Progenitor cell of endocrine pancreas (in vitro differentiated cells): ENCODE measurements around the gene ECHS1. TPM values are rescaled to one million over a fixed set of nuclear protein-coding genes. Genes with fewer than 3 reads are reported as not detected.
"Not testable (repeated sequence)": the region's sequence is repeated elsewhere in the genome, so short reads cannot be mapped to it uniquely, and the experiment has no call there.

Experiments
- DNase-seq: peaks from one replicate; pipeline ENCODE4 v3.0.0; 2021; ENCODE audit warnings: low spot score; ENCODE audit not compliant: unreplicated experiment
- H3K27ac Mint-ChIP-seq: 2 replicates; pipeline ENCODE4 v1.8.0; 2021; ENCODE audit warnings: mild to moderate bottlenecking, moderate library complexity, mixed read lengths
- H3K27me3 Mint-ChIP-seq: 2 replicates; pipeline ENCODE4 v1.8.0; 2021; ENCODE audit warnings: mixed read lengths
- H3K36me3 Mint-ChIP-seq: 2 replicates; pipeline ENCODE4 v1.8.0; 2022; ENCODE audit warnings: mixed read lengths; ENCODE audit not compliant: insufficient read depth
- H3K4me1 Mint-ChIP-seq: 2 replicates; pipeline ENCODE4 v1.8.0; 2021; ENCODE audit warnings: low read depth, mixed read lengths
- H3K4me3 Mint-ChIP-seq: 2 replicates; pipeline ENCODE4 v1.8.0; 2021; ENCODE audit warnings: low read depth, mild to moderate bottlenecking, moderate library complexity, mixed read lengths
- H3K9me3 Mint-ChIP-seq: 2 replicates; pipeline ENCODE4 v1.8.0; 2021; ENCODE audit warnings: low read depth, mixed read lengths
- total RNA-seq: library from RNA; stranded (reverse); gene quantifications from 2 replicates; pipeline ENCODE4 v1.2.1, GENCODE V29; 2021
- TF ChIP-seq, protein P1 (sequence below): fragments of 200-600 bp; sonication (generic); IDR thresholded peaks from one replicate; pipeline ENCODE4 v1.5.0; 2021; ENCODE audit warnings: antibody characterized with exemption, mild to moderate bottlenecking; ENCODE audit not compliant: unreplicated experiment

ECHS1 gene
- total RNA-seq, 1 donor from 2014 or later, result 91.4 TPM

- TF ChIP-seq, protein P1, sequence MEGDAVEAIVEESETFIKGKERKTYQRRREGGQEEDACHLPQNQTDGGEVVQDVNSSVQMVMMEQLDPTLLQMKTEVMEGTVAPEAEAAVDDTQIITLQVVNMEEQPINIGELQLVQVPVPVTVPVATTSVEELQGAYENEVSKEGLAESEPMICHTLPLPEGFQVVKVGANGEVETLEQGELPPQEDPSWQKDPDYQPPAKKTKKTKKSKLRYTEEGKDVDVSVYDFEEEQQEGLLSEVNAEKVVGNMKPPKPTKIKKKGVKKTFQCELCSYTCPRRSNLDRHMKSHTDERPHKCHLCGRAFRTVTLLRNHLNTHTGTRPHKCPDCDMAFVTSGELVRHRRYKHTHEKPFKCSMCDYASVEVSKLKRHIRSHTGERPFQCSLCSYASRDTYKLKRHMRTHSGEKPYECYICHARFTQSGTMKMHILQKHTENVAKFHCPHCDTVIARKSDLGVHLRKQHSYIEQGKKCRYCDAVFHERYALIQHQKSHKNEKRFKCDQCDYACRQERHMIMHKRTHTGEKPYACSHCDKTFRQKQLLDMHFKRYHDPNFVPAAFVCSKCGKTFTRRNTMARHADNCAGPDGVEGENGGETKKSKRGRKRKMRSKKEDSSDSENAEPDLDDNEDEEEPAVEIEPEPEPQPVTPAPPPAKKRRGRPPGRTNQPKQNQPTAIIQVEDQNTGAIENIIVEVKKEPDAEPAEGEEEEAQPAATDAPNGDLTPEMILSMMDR, result no peak
- H3K27ac Mint-ChIP-seq, result peak overlapping the region; percentile 87
- DNase-seq, result no peak
- no peaks in the 10 kb centered on the region for H3K9me3 Mint-ChIP-seq
- peaks cover 9% of the 10 kb centered on the region for H3K36me3 Mint-ChIP-seq
- H3K27me3 Mint-ChIP-seq, result no peaks in the 10 kb centered on the region
- H3K4me3 Mint-ChIP-seq, result no peak overlapping the region
- peaks cover 4% of the 10 kb centered on the region for H3K4me1 Mint-ChIP-seq
These were observed 5.0 kb downstream of the ECHS1 start for GRCh38 chr10:133368153-133368552.

- H3K27me3 Mint-ChIP-seq, H3K9me3 Mint-ChIP-seq, DNase-seq, H3K4me3 Mint-ChIP-seq, H3K27ac Mint-ChIP-seq, H3K36me3 Mint-ChIP-seq, H3K4me1 Mint-ChIP-seq: not testable (repeated sequence)
These were observed 5.7 kb downstream of the ECHS1 start for GRCh38 chr10:133367461-133367860.

DNA sequence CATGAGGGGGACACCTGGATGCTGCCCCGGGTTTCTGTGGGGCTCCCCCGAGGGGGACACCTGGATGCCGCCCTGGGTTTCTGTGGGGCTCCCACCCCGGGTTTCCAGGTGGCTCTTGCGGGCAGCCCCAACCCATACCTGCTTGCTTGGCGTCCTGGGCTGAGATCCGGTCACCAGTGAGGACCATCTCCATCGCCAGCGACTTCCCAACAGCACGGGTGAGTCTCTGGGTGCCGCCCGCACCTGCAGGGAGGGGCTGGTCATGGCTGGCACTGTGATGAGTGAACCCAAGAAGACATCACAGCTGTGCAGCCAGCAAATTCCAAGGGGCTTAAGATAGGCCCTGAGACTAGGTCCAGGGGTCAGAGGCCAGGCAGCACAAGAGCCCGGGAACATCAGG lies 6.4 kb downstream of the ECHS1 start:
- Mint-ChIP-seq H3K9me3 (no peaks in the 10 kb centered on the region), H3K27ac (no peak overlapping the region), H3K27me3 (no peaks in the 10 kb centered on the region), H3K4me3 (no peak overlapping the region), H3K4me1 (no peaks in the 10 kb centered on the region), H3K36me3 (peaks cover 11% of the 10 kb centered on the region)
- no peak for DNase-seq
- TF ChIP-seq, protein P1, result no peak

GRCh38 chr10:133366130-133366478 lies 7.0 kb downstream of the ECHS1 start:
- Mint-ChIP-seq H3K36me3 (peaks cover 11% of the 10 kb centered on the region), H3K4me1 (no peaks in the 10 kb centered on the region), H3K9me3 (no peaks in the 10 kb centered on the region), H3K4me3 (no peak overlapping the region), H3K27ac (no peak overlapping the region), H3K27me3 (no peaks in the 10 kb centered on the region)
- DNase-seq, result no peak
- TF ChIP-seq, protein P1, result no peak

GRCh38 chr10:133365461-133366129 lies 7.6 kb downstream of the ECHS1 start:
- peak overlapping the region; percentile 13 for H3K27ac Mint-ChIP-seq
- peaks cover 11% of the 10 kb centered on the region for H3K36me3 Mint-ChIP-seq
- no peaks in the 10 kb centered on the region for H3K9me3 Mint-ChIP-seq
- TF ChIP-seq, protein P1, result no peak
- no peaks in the 10 kb centered on the region for H3K27me3 Mint-ChIP-seq
- DNase-seq, result no peak
- no peak overlapping the region for H3K4me3 Mint-ChIP-seq
- H3K4me1 Mint-ChIP-seq, result no peaks in the 10 kb centered on the region
